Limb (tissue), 2 donors: Measurements from ENCODE around the gene ACTL6B.
"Not testable (repeated sequence)": the region's sequence is repeated elsewhere in the genome, so short reads cannot be mapped to it uniquely, and the experiment has no call there.

Experiments used
- DNase-seq, 2 donors: peaks; one replicate each; pipeline ENCODE4 v3.0.0-alpha.2; 2016; ENCODE audit errors: extremely low spot score in 2 of 2

The ACTL6B gene

GRCh38 chr7:100655908-100656674 is at the start of gene ACTL6B:
ACTL6B (minus strand) TSS chr7:100656448; CDS start chr7:100656354, 94 bp downstream.
- peak; percentile 28 to 87 for DNase-seq

GRCh38 chr7:100705320-100705752 is 49.1 kb upstream of the ACTL6B start:
- peak; percentile 78 to 93 for DNase-seq

GRCh38 chr7:100701089-100701488 is 44.8 kb upstream of the ACTL6B start:
- not testable (repeated sequence) for DNase-seq

GRCh38 chr7:100699018-100699417 is 42.8 kb upstream of the ACTL6B start:
- DNase-seq, result no peak

- no peak for DNase-seq
Observed at GRCh38 chr7:100696123-100696521, 39.9 kb upstream of the ACTL6B start.

GRCh38 chr7:100694098-100694745 is 38.0 kb upstream of the ACTL6B start, which contains the start of gene GIGYF1:
GIGYF1 (minus strand) TSS chr7:100694250; CDS start chr7:100688238, 6,012 bp downstream.
- DNase-seq, result peak in 1 of 2 donors; percentile 87

- peak in 1 of 2 donors; percentile 49 for DNase-seq
Observed at GRCh38 chr7:100693312-100694097, 37.3 kb upstream of the ACTL6B start.

GRCh38 chr7:100692578-100692961 is 36.3 kb upstream of the ACTL6B start:
- DNase-seq, result no peak

- peak; percentile 63 to 88 for DNase-seq
Observed at GRCh38 chr7:100691676-100692577, 35.7 kb upstream of the ACTL6B start.

GRCh38 chr7:100689230-100690135 is 33.2 kb upstream of the ACTL6B start:
- no peak for DNase-seq

- no peak for DNase-seq
Observed at GRCh38 chr7:100688326-100688860, 32.1 kb upstream of the ACTL6B start.

- DNase-seq, result no peak
Observed at GRCh38 chr7:100687751-100688300, 31.6 kb upstream of the ACTL6B start.

- no peak for DNase-seq
Observed at GRCh38 chr7:100687261-100687660, 31.0 kb upstream of the ACTL6B start.

GRCh38 chr7:100686822-100687211 is 30.6 kb upstream of the ACTL6B start:
- no peak for DNase-seq

- DNase-seq, result peak in 1 of 2 donors; percentile 32
Observed at GRCh38 chr7:100686201-100686821, 30.1 kb upstream of the ACTL6B start.

- DNase-seq, result no peak
Observed at GRCh38 chr7:100685631-100686145, 29.4 kb upstream of the ACTL6B start.

GRCh38 chr7:100685049-100685605 is 28.9 kb upstream of the ACTL6B start:
- no peak for DNase-seq

GRCh38 chr7:100684534-100685042 is 28.3 kb upstream of the ACTL6B start:
- no peak for DNase-seq
